Ishikawa (cell line): Measurements from ENCODE around the gene ANKRD28.

Source experiments
- CEBPB ChIP-seq: IDR thresholded peaks from 2 replicates; pipeline ENCODE4 v1.6.1; 2012
- CREB1 ChIP-seq: IDR thresholded peaks from 2 replicates; pipeline ENCODE4 v1.6.1; 2012; ENCODE audit warnings: low read depth
- EGR1 ChIP-seq: IDR thresholded peaks from 2 replicates; pipeline ENCODE4 v1.6.1; 2012
- EP300 ChIP-seq: IDR thresholded peaks from 2 replicates; pipeline ENCODE4 v1.6.1; 2012; ENCODE audit warnings: borderline replicate concordance
- FOXM1 ChIP-seq: IDR thresholded peaks from 2 replicates; pipeline ENCODE4 v1.6.1; 2012; ENCODE audit warnings: low read depth, borderline replicate concordance
- MAX ChIP-seq: IDR thresholded peaks from 2 replicates; pipeline ENCODE4 v1.6.1; 2012
- NFIC ChIP-seq: IDR thresholded peaks from 2 replicates; pipeline ENCODE4 v1.6.1; 2012
- RAD21 ChIP-seq: IDR thresholded peaks from 2 replicates; pipeline ENCODE4 v1.6.1; 2012; ENCODE audit warnings: low read depth
- REST ChIP-seq: IDR thresholded peaks from 2 replicates; pipeline ENCODE4 v1.6.1; 2012; ENCODE audit warnings: low read depth, mild to moderate bottlenecking
- TAF1 ChIP-seq: IDR thresholded peaks from 2 replicates; pipeline ENCODE4 v1.6.1; 2012; ENCODE audit warnings: low read depth, mild to moderate bottlenecking
- TCF12 ChIP-seq: IDR thresholded peaks from 2 replicates; pipeline ENCODE4 v1.6.1; 2012; ENCODE audit warnings: low read depth
- TEAD4 ChIP-seq: IDR thresholded peaks from 2 replicates; pipeline ENCODE4 v1.6.1; 2012
- USF1 ChIP-seq: IDR thresholded peaks from 2 replicates; pipeline ENCODE4 v1.6.1; 2012
- YY1 ChIP-seq: IDR thresholded peaks from 2 replicates; pipeline ENCODE4 v1.6.1; 2012; ENCODE audit warnings: low read depth
- ZBTB7A ChIP-seq: IDR thresholded peaks from 2 replicates; pipeline ENCODE4 v1.6.1; 2012; ENCODE audit warnings: low read depth

Gene ANKRD28

GRCh38 chr3:15716178-15716577 is 81.6 kb downstream of the ANKRD28 start:
- TF ChIP-seq YY1 (no peak), TEAD4 (no peak), RAD21 (no peak), EP300 (no peak), FOXM1 (no peak), NFIC (no peak), TCF12 (no peak), ZBTB7A (no peak), CREB1 (no peak), TAF1 (no peak), USF1 (no peak), MAX (no peak)

GRCh38 chr3:15714448-15714847 is 83.3 kb downstream of the ANKRD28 start:
- TF ChIP-seq TAF1 (no peak), FOXM1 (no peak), RAD21 (no peak), CREB1 (no peak), EP300 (no peak), ZBTB7A (no peak), MAX (no peak), TEAD4 (no peak), REST (no peak), TCF12 (no peak), USF1 (no peak), NFIC (no peak), EGR1 (no peak), CEBPB (no peak), YY1 (no peak)

- TF ChIP-seq CREB1 (no peak), YY1 (no peak), RAD21 (no peak), USF1 (no peak), TAF1 (no peak), TCF12 (no peak), EP300 (no peak), EGR1 (no peak), TEAD4 (no peak), NFIC (no peak), CEBPB (no peak), REST (no peak), MAX (no peak), ZBTB7A (no peak)
Measured at GRCh38 chr3:15713364-15713763, 84.4 kb downstream of the ANKRD28 start.

- TF ChIP-seq ZBTB7A: no peak
- TF ChIP-seq CEBPB: no peak
- TF ChIP-seq TCF12: no peak
- TF ChIP-seq RAD21: no peak
- TF ChIP-seq YY1: no peak
- TF ChIP-seq MAX: no peak
- no peak for TF ChIP-seq FOXM1
- no peak for TF ChIP-seq EP300
- TF ChIP-seq TEAD4: no peak
- TF ChIP-seq TAF1: no peak
- no peak for TF ChIP-seq CREB1
Measured at GRCh38 chr3:15711281-15711680, 86.5 kb downstream of the ANKRD28 start.

GRCh38 chr3:15708882-15709677 is 88.7 kb downstream of the ANKRD28 start:
- TF ChIP-seq TCF12 (no peak), EGR1 (no peak), NFIC (no peak)
